Measurements from ENCODE around the gene WDR27.
"Not testable (repeated sequence)": the region's sequence is repeated elsewhere in the genome, so short reads cannot be mapped to it uniquely, and the experiment has no call there.

Gene WDR27

GRCh38 chr6:169601129-169601528 is 100.7 kb downstream of the WDR27 start:
- not testable (repeated sequence) for DNase-seq (ENCODE audit: low read depth)

DNA sequence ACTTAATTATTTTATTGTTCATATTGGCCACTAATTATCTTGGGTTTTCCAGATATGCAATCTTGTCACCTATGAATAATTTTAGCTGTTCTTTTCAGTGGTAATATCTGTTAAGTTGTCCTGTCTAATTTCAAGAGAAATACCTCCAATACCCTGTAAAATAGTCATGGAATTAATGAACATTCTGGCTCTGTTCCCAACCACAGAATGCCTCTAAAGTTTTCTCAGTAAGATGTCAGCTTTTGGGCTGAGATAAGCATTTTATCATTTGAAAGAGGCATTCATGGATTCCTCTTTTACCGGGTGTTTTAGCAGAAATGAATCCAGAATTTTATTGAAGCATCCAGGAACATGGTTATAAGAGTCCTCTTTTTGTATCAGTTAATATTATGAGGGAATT is 109.3 kb downstream of the WDR27 start:
- DNase-seq (ENCODE audit: low read depth) = no peak

DNA sequence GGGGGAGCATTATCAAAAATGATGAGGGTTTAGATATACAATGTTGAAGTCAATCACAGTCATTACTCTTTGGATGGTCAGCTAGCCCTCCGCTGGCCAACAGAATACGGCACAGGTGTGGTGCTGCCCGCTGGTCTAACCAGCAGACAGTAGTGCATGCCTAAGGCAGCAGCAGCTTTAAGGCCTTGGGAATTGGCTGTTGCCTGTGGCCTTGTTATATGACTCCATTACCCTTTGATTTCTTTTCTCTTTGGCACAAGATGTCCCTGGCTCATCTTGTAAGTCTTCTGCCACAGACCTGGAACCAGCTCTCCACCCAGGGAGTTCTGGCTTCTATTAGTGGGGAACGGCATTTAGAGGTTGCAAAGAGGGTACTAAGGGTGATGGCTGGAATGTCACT is 110.2 kb downstream of the WDR27 start:
- no peak for DNase-seq (ENCODE audit: low read depth)

GRCh38 chr6:169590376-169590939 is 111.4 kb downstream of the WDR27 start:
- DNase-seq (ENCODE audit: low read depth) = no peak

DNA sequence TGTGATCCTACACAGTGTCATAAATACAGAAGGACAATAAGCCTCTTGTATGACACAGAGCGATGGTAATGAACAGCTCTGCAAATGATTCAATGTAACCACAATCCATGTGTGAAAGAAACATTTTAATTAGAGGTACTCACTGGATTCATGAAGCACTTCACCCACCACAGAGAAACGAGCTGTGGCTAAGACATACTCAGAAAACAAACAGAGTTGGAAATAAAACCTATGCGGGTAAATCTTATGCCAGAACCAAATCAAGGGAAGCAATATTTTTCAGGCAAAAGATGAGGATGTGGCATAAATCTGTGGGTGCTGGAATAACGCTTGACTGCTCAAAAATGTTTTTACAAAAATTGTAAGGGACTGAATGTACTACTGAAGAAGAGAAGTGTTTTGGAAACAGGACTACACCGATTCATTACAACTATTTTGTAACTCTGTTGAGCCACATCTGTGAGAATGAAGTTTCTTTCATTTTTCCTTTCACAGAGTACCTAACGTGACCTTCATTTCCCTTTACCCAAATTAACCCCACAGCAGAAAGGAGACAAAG is 112.1 kb downstream of the WDR27 start:
- DNase-seq (ENCODE audit: low read depth) = no peak

GRCh38 chr6:169589293-169589692 is 112.5 kb downstream of the WDR27 start:
- DNase-seq (ENCODE audit: low read depth) = no peak

DNA sequence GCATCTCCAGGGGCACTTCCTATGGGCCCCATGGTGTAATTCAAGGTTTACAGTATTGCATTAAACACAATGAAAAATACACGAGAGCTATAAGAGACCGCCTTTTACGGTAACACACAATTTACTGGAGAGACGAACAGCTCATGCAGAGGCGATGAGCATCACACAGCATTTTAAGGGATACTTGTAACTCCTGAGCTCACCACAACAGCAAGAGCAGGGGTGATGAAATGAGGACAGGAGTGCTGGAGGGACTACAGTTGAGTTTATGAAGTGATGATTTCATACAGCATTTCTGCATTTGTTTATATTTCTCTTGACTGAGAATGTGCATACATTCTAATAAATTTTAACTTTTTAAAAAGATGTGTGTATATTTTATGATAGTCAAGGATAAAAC is 113.9 kb downstream of the WDR27 start:
- DNase-seq (ENCODE audit: low read depth) = no peak

DNA sequence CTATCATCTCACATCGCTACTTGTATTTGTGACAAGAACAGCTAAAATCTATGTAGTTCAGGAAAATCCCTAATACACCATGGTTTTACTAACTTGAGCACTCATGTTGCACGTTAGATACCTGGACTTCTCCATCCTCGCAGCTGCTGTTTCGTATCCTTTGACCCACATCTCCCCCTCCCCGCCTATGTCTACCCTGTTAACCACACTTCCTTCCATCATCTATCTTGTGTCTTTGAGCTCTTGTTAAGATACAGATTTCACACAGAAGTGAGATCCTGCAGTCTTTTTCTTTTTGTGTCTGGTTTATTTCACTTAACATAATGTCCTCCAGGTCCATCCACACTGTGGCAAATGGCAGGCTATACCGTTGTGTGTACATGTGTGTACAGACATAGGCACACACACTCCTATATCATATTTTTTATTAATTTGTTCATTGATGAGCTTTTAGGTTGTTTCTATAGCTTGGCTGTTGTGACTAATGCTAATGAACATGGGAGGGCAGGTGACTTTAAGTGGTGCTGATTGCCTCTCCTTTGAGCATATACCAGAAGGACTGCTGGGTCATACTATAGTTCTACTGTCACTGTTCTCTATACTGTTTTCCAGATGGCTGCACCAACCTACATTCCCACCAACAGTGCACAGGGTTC is 117.8 kb downstream of the WDR27 start:
- no peak for DNase-seq (ENCODE audit: low read depth)

DNA sequence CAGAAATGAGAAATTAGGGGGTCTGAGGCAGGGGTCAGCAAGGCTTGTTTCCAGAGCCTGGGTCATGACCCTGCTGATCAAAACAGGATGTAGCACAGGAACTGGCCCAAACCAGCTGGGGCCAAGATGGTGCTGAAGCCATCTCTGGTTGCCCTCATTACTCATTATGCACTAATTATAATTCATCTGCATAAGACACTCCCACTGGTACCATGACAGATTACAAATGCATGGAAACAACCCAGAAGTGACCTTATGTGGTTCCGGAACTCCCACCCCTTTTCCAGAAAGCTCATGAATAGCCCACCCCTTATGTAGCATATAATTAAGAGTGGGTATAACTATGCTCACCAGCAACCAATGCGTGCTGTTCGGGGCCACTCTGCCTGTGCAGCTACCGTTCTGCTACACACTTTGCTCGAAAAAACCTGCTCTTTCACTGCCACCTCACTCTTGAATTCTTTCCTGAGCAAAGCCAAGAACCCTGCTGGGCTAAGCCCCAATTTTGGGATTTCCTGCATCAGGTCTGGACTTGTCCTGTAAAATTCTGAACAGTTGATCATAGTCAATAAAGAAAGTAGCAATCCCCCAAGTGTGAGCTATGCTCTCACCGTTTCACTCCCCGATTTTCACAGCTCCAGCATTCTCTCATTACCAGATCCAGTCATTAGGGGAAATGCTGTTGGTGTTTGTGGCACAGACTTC is 122.3 kb downstream of the WDR27 start:
- no peak for DNase-seq (ENCODE audit: low read depth)

DNA sequence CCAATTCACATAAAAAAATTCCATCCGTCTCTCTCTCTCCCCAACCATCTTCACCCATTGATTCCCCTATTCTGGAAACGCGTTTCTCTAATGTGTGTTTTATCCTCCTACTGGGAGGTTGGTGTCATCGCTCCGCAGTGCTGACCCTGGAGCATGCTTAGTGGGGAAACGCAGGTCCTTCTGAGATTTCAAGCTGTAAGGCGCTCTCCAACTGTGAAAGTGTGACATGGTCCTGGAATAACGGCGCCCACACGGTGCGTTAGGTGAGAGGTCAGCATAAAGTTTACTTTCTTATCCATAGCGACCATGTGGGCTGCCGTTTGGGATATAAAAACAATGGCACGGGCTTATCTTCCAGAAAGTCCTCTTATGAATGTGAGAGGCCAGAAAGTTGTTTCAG is 123.9 kb downstream of the WDR27 start:
- no peak for DNase-seq (ENCODE audit: low read depth)

DNA sequence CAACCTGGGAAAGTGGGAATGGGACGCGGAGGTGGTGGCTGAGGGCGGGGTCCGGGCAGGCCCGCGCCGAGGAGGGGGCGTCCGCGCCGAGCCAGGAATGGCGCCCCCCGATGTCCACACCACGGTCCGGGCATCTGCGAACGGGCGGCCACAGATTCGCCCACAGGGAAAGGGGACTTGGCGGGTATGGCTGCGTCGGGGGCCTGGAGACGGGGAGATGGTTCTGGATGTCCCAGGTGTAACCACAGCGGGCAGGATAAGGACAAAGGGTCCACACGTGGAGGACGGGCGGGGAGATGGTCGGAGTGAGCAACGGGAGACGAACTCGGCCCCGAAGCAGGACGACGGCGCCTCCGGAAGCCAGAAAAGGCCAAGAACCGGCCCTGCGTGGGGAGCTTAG is 124.6 kb downstream of the WDR27 start:
- no peak for DNase-seq (ENCODE audit: low read depth)

GRCh38 chr6:169575821-169576220 is 126.0 kb downstream of the WDR27 start:
- DNase-seq (ENCODE audit: low read depth) = no peak

DNA sequence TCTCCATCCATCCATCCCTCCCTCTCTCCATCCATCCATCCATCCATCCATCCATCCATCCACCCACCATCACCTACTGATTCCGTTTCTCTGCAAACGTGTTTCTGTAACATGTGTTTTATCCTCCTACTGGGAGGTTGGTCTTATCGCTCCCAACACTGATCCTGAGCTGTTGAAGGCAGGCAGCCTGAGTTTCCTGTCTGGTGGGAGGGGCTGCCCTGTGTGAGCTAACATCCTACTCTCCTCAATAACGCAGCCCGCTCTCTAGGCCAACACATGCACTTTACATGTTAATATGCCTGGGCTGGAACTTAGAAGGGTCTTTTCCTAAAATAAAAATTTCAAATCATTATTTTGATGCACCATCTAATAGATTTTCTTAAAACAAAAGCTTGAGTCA is 126.5 kb downstream of the WDR27 start:
- no peak for DNase-seq (ENCODE audit: low read depth)

GRCh38 chr6:169574420-169574819 is 127.4 kb downstream of the WDR27 start:
- DNase-seq (ENCODE audit: low read depth) = no peak

- no peak for DNase-seq (ENCODE audit: low read depth)
Measured at GRCh38 chr6:169573883-169574282, 127.9 kb downstream of the WDR27 start.

- no peak for DNase-seq (ENCODE audit: low read depth)
Measured at GRCh38 chr6:169571123-169571962, 130.5 kb downstream of the WDR27 start.

DNA sequence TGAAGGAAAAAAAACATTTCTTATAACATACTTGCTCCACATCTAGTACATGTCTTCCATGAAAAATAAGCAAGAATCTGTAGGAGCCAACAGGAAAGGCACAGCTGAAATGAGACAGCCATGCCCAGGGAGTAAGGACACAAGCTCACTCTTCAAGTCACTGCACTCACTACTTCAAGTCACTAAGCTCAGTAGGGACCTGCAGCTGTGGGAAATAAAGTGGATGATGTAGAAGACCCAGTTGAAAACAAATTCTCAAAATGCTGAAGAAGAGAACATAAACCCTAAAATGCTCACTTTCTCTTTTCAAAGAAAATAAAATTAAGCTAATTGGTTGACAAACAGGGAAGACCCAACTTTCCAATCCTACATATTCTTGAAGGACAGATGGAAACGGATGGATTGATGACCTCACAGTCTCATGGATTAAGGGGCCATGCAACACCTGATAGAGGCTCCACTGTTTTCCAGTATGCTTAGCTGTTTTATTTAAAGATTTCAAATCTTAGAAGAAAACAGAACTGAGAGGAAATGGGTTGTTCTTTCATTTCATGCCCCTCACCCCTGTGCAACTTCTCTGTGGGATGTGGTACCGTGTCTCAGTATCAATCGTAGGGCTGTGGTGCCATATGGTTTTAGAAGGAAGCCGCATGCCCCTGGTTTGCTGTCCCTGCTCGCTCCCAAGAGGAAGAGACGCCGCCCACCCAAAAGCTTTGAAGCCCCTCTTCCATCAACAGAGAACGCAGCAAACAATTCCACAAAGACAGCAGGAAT is 133.3 kb downstream of the WDR27 start:
- DNase-seq (ENCODE audit: low read depth) = no peak

DNA sequence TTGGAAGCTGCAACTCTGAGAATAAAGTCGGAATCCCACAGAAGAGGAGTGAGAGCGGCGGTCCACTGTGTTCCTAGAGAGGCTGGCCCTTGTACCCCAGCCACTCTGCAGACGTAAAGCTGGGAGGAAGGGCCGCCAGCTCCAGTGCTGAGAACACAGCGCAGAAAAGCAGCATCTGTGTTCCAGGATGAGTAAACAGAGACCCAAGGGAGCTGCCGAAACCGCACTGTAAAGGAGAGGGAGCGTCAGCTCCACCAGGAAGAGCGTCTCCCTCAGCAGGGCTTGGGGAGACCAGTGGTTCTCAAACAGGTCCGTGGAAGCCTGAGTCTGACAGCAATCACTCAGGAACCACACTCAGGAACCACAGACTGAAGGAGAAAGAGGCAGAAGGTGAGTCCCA is 134.0 kb downstream of the WDR27 start:
- DNase-seq (ENCODE audit: low read depth) = no peak

GRCh38 chr6:169566961-169567750 is 134.7 kb downstream of the WDR27 start:
- DNase-seq (ENCODE audit: low read depth) = no peak

DNA sequence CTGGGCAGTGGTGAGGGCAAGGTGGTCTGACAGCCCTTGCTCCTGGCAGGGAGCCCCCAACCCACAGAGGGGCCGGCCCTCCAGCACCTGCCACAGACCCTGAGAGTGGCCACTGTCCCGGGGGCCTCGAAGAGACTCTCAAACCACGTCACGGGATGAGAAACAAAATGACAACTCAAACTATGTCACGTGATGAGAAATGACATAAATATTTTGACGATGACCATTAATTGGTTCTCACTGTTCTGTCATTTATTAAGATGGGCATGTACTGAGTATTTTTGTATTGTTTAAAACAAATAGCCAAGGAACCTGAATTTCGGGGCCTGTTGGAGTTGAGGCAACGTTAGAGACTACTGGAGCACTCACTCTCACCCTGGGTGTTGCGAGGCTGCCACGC is 135.5 kb downstream of the WDR27 start:
- DNase-seq (ENCODE audit: low read depth) = no peak

Measured in activated T-helper 9 cell treated with anti-CD3 and anti-CD28 coated beads, Interleukin-2, amount 50 U/mL, for 16 hours (primary cell).